HepG2 (cell line): ENCODE measurements around the gene VAV2. TPM values are rescaled to one million over a fixed set of nuclear protein-coding genes. Genes with fewer than 3 reads are reported as not detected.

Source experiments
- CREB3 ChIP-seq: sonication (generic); formaldehyde crosslinking; IDR thresholded peaks from 2 replicates; pipeline ENCODE4 v1.5.0; 2020; ENCODE audit warnings: missing genetic modification reagents
- DDIT3 ChIP-seq: sonication (generic); formaldehyde crosslinking; IDR thresholded peaks from 2 replicates; pipeline ENCODE4 v1.4.0; 2020; ENCODE audit warnings: mild to moderate bottlenecking, missing genetic modification reagents
- HMG20A ChIP-seq: IDR thresholded peaks from 2 replicates; pipeline ENCODE4 v1.6.1; 2016; ENCODE audit warnings: borderline replicate concordance
- MEIS1 ChIP-seq: sonication (generic); formaldehyde crosslinking; IDR thresholded peaks from 2 replicates; pipeline ENCODE4 v1.9.0; 2021; ENCODE audit warnings: mild to moderate bottlenecking, missing genetic modification reagents, moderate library complexity, borderline replicate concordance
- MXI1 ChIP-seq: IDR thresholded peaks from 3 replicates; pipeline ENCODE4 v1.6.1; 2012; ENCODE audit warnings: low read depth, low read length, inconsistent platforms, borderline replicate concordance
- NFE2L2 ChIP-seq: fragments of 150-350 bp; IDR thresholded peaks from 2 replicates; pipeline ENCODE4 v1.6.1; 2014; ENCODE audit warnings: low read length
- POLR2G ChIP-seq: fragments of 200-400 bp; formaldehyde crosslinking; IDR thresholded peaks from 2 replicates; pipeline ENCODE4 v1.6.1; 2018; ENCODE audit warnings: mild to moderate bottlenecking, low read depth, low read length, moderate library complexity
- SAP130 ChIP-seq: IDR thresholded peaks from 2 replicates; pipeline ENCODE4 v1.6.1; 2016; ENCODE audit warnings: low read depth
- SMAD1 ChIP-seq: sonication (generic); formaldehyde crosslinking; IDR thresholded peaks from 2 replicates; pipeline ENCODE4 v1.4.0; 2020; ENCODE audit warnings: missing genetic modification reagents, low read depth, mild to moderate bottlenecking, borderline replicate concordance
- SNRNP70 ChIP-seq: fragments of 200-400 bp; formaldehyde crosslinking; IDR thresholded peaks from 2 replicates; pipeline ENCODE4 v1.6.1; 2017; ENCODE audit warnings: mild to moderate bottlenecking, low read depth, low read length, moderate library complexity
- SRSF4 ChIP-seq: fragments of 200-400 bp; formaldehyde crosslinking; IDR thresholded peaks from one replicate; pipeline ENCODE4 v1.6.1; 2018; ENCODE audit warnings: mild to moderate bottlenecking, low read depth, low read length, moderate library complexity; ENCODE audit not compliant: poor library complexity, severe bottlenecking
- TCF7L2 ChIP-seq: IDR thresholded peaks from 2 replicates; pipeline ENCODE4 v1.6.1; 2011; ENCODE audit warnings: mild to moderate bottlenecking, low read depth, low read length, moderate library complexity
- TFDP1 ChIP-seq: IDR thresholded peaks from 2 replicates; pipeline ENCODE4 v1.6.1; 2016; ENCODE audit warnings: missing compliant biosample characterization, missing genetic modification reagents, borderline replicate concordance
- UBTF ChIP-seq: sonication (generic); formaldehyde crosslinking; IDR thresholded peaks from 2 replicates; pipeline ENCODE4 v1.4.0; 2020; ENCODE audit warnings: mild to moderate bottlenecking, missing genetic modification reagents
- ZFP82 ChIP-seq: sonication (generic); formaldehyde crosslinking; IDR thresholded peaks from 2 replicates; pipeline ENCODE4 v1.5.1; 2020; ENCODE audit warnings: mild to moderate bottlenecking, missing genetic modification reagents, borderline replicate concordance
- ZNF143 ChIP-seq: sonication (generic); formaldehyde crosslinking; IDR thresholded peaks from 2 replicates; pipeline ENCODE4 v1.4.0; 2020; ENCODE audit warnings: missing genetic modification reagents
- ZNF275 ChIP-seq: sonication (generic); formaldehyde crosslinking; IDR thresholded peaks from 2 replicates; pipeline ENCODE4 v1.8.0; 2022; ENCODE audit warnings: missing genetic modification reagents, mild to moderate bottlenecking, inconsistent platforms, borderline replicate concordance
- ZNF333 ChIP-seq: sonication (generic); formaldehyde crosslinking; IDR thresholded peaks from 2 replicates; pipeline ENCODE4 v1.4.0; 2020; ENCODE audit warnings: mild to moderate bottlenecking, missing genetic modification reagents, borderline replicate concordance
- ZNF34 ChIP-seq: sonication (generic); formaldehyde crosslinking; IDR thresholded peaks from 2 replicates; pipeline ENCODE4 v1.4.0; 2020; ENCODE audit warnings: mild to moderate bottlenecking, missing genetic modification reagents, borderline replicate concordance
- ZNF710 ChIP-seq: sonication (generic); formaldehyde crosslinking; IDR thresholded peaks from 2 replicates; pipeline ENCODE4 v1.5.0; 2020; ENCODE audit warnings: mild to moderate bottlenecking, missing genetic modification reagents, borderline replicate concordance
- ZNF749 ChIP-seq: sonication (generic); formaldehyde crosslinking; IDR thresholded peaks from 2 replicates; pipeline ENCODE4 v1.8.0; 2022; ENCODE audit warnings: mild to moderate bottlenecking, missing genetic modification reagents, moderate library complexity, borderline replicate concordance
- polyA plus RNA-seq, 8 experiments: library from polyadenylated mRNA; depleted of rRNA in 3 of 8; stranded (reverse) in 7 of 8; unstranded in 1 of 8; fragments of >200 nt; fragmentation: Illumina TruSeq in 4 of 8; extraction: Trizol in 4 of 8; gene quantifications; 2 replicates each; pipeline versions ENCODE4 v1.2.1 to v1.2.3, GENCODE V29; 2011 to 2016; ENCODE audit warnings: low read depth in 4 of 8, missing spikeins in 1 of 8, mixed read lengths in 1 of 8; ENCODE audit not compliant: insufficient read depth in 1 of 8
- total RNA-seq, 5 experiments: library from RNA; depleted of rRNA; stranded (reverse); fragments of >200 nt; fragmentation: Illumina TruSeq; extraction: Trizol; gene quantifications; 2 replicates each; pipeline ENCODE4 v1.2.3, GENCODE V29; 2016; ENCODE audit warnings: low read depth in 1 of 5

The VAV2 gene
- total and polyA plus RNA-seq, 2 of the 13 experiments (the other 11 are each of a cell fraction or from before 2014, with no cell fraction given), result 22.5 to 22.9 TPM

- TF ChIP-seq CREB3 (CRISPR knock-in tag) (no peak), ZNF333 (no peak), SAP130 (CRISPR knock-in tag) (peak; percentile 57), SRSF4 (no peak), NFE2L2 (no peak), ZNF710 (CRISPR knock-in tag) (no peak), SNRNP70 (no peak), ZFP82 (no peak), TFDP1 (CRISPR knock-in tag) (0 out of 2 replicates have a peak, but pooled peaks have one; percentile 20), ZNF275 (no peak), HMG20A (no peak), ZNF34 (CRISPR knock-in tag) (no peak), DDIT3 (CRISPR knock-in tag) (no peak), SMAD1 (peak; percentile 47; the same call in 1 of the 2 replicates), UBTF (CRISPR knock-in tag) (no peak), MEIS1 (CRISPR knock-in tag) (no peak), MXI1 (peak; percentile 48; the same call in 1 of the 3 replicates), ZNF749 (CRISPR knock-in tag) (0 out of 2 replicates have a peak, but pooled peaks have one; percentile 53), TCF7L2 (no peak), ZNF143 (CRISPR knock-in tag) (0 out of 2 replicates have a peak, but pooled peaks have one; percentile 19), POLR2G (no peak)
These were observed 2.4 kb upstream of the VAV2 start (continued) for GRCh38 chr9:133994353-133995011.
